GM12891 (cell line): Measurements from ENCODE around the gene AKIRIN1.

Experiments used
- POLR2A ChIP-seq: IDR thresholded peaks from 2 replicates; pipeline ENCODE4 v1.6.1; 2011; ENCODE audit warnings: low read depth, low read length, control low read depth
- POU2F2 ChIP-seq: IDR thresholded peaks from 2 replicates; pipeline ENCODE4 v1.6.1; 2011; ENCODE audit warnings: low read depth, mild to moderate bottlenecking, control low read depth, low read length, moderate library complexity
- TAF1 ChIP-seq: IDR thresholded peaks from 2 replicates; pipeline ENCODE4 v1.6.1; 2011; ENCODE audit warnings: low read depth, low read length, control low read depth

DNA sequence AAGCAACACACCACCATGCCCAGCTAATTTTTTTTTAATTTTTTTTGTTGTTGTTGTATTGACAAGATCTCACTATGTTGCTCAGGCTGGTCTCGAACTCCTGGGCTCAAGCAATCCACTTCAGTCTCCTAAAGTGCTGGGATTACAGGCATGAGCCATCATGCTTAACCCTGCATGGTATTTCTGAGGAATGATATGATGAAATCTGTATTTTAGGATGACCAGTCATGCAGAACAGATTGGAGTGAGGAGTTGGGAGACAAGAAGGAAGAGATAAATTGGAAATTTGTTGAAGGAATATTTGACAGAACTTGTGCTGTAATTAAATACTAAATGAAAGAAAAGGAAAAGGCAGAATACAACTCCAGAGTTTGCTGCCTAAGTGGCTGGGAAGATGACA lies 30.4 kb downstream of the AKIRIN1 start:
- TF ChIP-seq POLR2A (no peak), POU2F2 (no peak), TAF1 (no peak)
